ENCODE data around the gene COG7.
"Not testable (repeated sequence)": the region's sequence is repeated elsewhere in the genome, so short reads cannot be mapped to it uniquely, and the experiment has no call there.

COG7 gene

GRCh38 chr16:23486480-23486879 lies 33.5 kb upstream of the COG7 start:
- POLR2A ChIA-PET = no interaction called here
- CTCF ChIA-PET = no interaction called here

GRCh38 chr16:23485841-23486240 lies 32.9 kb upstream of the COG7 start:
- POLR2A ChIA-PET = no interaction called here
- CTCF ChIA-PET = no interaction called here
- TF ChIP-seq CTBP1 (IDR thresholded peaks at IDR 0.05; ENCODE audit: borderline replicate concordance) (no peak), FOXA1 (IDR thresholded peaks at IDR 0.05) (no peak), TARDBP (IDR thresholded peaks at IDR 0.05) (no peak), BHLHE40 (IDR thresholded peaks at IDR 0.05; ENCODE audit: borderline replicate concordance) (no peak), SP1 (IDR thresholded peaks at IDR 0.05) (no peak), FOXK2 (IDR thresholded peaks at IDR 0.05) (no peak), SUZ12 (IDR thresholded peaks at IDR 0.05) (no peak), NFRKB (IDR thresholded peaks at IDR 0.05) (no peak), ZNF384 (IDR thresholded peaks at IDR 0.05) (no peak), L3MBTL2 (conservative IDR thresholded peaks at IDR 0.05) (no peak), PKNOX1 (IDR thresholded peaks at IDR 0.05) (no peak), LEF1 (IDR thresholded peaks at IDR 0.05; ENCODE audit: borderline replicate concordance) (no peak), FOXM1 (IDR thresholded peaks at IDR 0.05; ENCODE audit: borderline replicate concordance) (no peak), ARNT (IDR thresholded peaks at IDR 0.05) (no peak), HDGF (IDR thresholded peaks at IDR 0.05; ENCODE audit: borderline replicate concordance) (no peak), ELF4 (IDR thresholded peaks at IDR 0.05) (no peak)
- DNase-seq (ENCODE audit: extremely low spot score) = no peak

More at GRCh38 chr16:23486480-23486879, 33.5 kb upstream of the COG7 start:
- TF ChIP-seq PKNOX1 (IDR thresholded peaks at IDR 0.05) (no peak), HDGF (IDR thresholded peaks at IDR 0.05; ENCODE audit: borderline replicate concordance) (no peak), TARDBP (IDR thresholded peaks at IDR 0.05) (no peak), ARNT (IDR thresholded peaks at IDR 0.05) (no peak), NFRKB (IDR thresholded peaks at IDR 0.05) (no peak), CTBP1 (IDR thresholded peaks at IDR 0.05; ENCODE audit: borderline replicate concordance) (no peak), SUZ12 (IDR thresholded peaks at IDR 0.05) (no peak), ZNF384 (IDR thresholded peaks at IDR 0.05) (no peak), SP1 (IDR thresholded peaks at IDR 0.05) (no peak), FOXA1 (IDR thresholded peaks at IDR 0.05) (no peak), L3MBTL2 (conservative IDR thresholded peaks at IDR 0.05) (no peak), ELF4 (IDR thresholded peaks at IDR 0.05) (no peak), BHLHE40 (IDR thresholded peaks at IDR 0.05; ENCODE audit: borderline replicate concordance) (no peak), FOXK2 (IDR thresholded peaks at IDR 0.05) (no peak), LEF1 (IDR thresholded peaks at IDR 0.05; ENCODE audit: borderline replicate concordance) (no peak), FOXM1 (IDR thresholded peaks at IDR 0.05; ENCODE audit: borderline replicate concordance) (no peak)
- no peak for DNase-seq (ENCODE audit: extremely low spot score)

- TF ChIP-seq TARDBP (IDR thresholded peaks at IDR 0.05) (no peak), FOXA1 (IDR thresholded peaks at IDR 0.05) (no peak), FOXK2 (IDR thresholded peaks at IDR 0.05) (no peak)
- ChIA-PET CTCF (no interaction called here), POLR2A (no interaction called here)
- DNase-seq (ENCODE audit: extremely low spot score) = no peak
Measured at GRCh38 chr16:23485257-23485614, 32.2 kb upstream of the COG7 start.

GRCh38 chr16:23484510-23485256 lies 31.7 kb upstream of the COG7 start:
- TF ChIP-seq FOXA1 (IDR thresholded peaks at IDR 0.05) (no peak), CTBP1 (IDR thresholded peaks at IDR 0.05; ENCODE audit: borderline replicate concordance) (no peak), TARDBP (IDR thresholded peaks at IDR 0.05) (no peak), ARNT (IDR thresholded peaks at IDR 0.05) (no peak), FOXM1 (IDR thresholded peaks at IDR 0.05; ENCODE audit: borderline replicate concordance) (no peak), BHLHE40 (IDR thresholded peaks at IDR 0.05; ENCODE audit: borderline replicate concordance) (no peak), LEF1 (IDR thresholded peaks at IDR 0.05; ENCODE audit: borderline replicate concordance) (no peak), PKNOX1 (IDR thresholded peaks at IDR 0.05) (no peak), SP1 (IDR thresholded peaks at IDR 0.05) (no peak)
- ChIA-PET POLR2A (no interaction called here), CTCF (no interaction called here)
- no peak for DNase-seq (ENCODE audit: extremely low spot score)

GRCh38 chr16:23483492-23483891 lies 30.5 kb upstream of the COG7 start:
- CTCF ChIA-PET; POLR2A ChIA-PET; DNase-seq (ENCODE audit: extremely low spot score): not testable (repeated sequence)

GRCh38 chr16:23482778-23483177 lies 29.8 kb upstream of the COG7 start:
- no peak for DNase-seq (ENCODE audit: extremely low spot score)
- ChIA-PET POLR2A (no interaction called here), CTCF (no interaction called here)
- TF ChIP-seq SUZ12 (IDR thresholded peaks at IDR 0.05) = no peak
- no peak for TF ChIP-seq CTBP1 (IDR thresholded peaks at IDR 0.05; ENCODE audit: borderline replicate concordance)
- no peak for TF ChIP-seq FOXM1 (IDR thresholded peaks at IDR 0.05; ENCODE audit: borderline replicate concordance)
- TF ChIP-seq SP1 (IDR thresholded peaks at IDR 0.05) = no peak
- no peak for TF ChIP-seq BHLHE40 (IDR thresholded peaks at IDR 0.05; ENCODE audit: borderline replicate concordance)
- TF ChIP-seq ARNT (IDR thresholded peaks at IDR 0.05) = no peak
- TF ChIP-seq HDGF (IDR thresholded peaks at IDR 0.05; ENCODE audit: borderline replicate concordance) = no peak
- no peak for TF ChIP-seq FOXA1 (IDR thresholded peaks at IDR 0.05)
- no peak for TF ChIP-seq ZNF384 (IDR thresholded peaks at IDR 0.05)
- TF ChIP-seq L3MBTL2 (conservative IDR thresholded peaks at IDR 0.05) = no peak
- no peak for TF ChIP-seq LEF1 (IDR thresholded peaks at IDR 0.05; ENCODE audit: borderline replicate concordance)
- TF ChIP-seq FOXK2 (IDR thresholded peaks at IDR 0.05) = no peak
- TF ChIP-seq PKNOX1 (IDR thresholded peaks at IDR 0.05) = no peak
- TF ChIP-seq ELF4 (IDR thresholded peaks at IDR 0.05) = no peak
